Measurements from ENCODE around the gene EML3.

EML3 gene

GRCh38 chr11:62603072-62603408 lies 9.5 kb downstream of the EML3 start:
- peak overlapping the region; percentile 77 for H3K4me3 ChIP-seq (ENCODE audit: low read depth, low read length)
- no peak for DNase-seq (ENCODE audit: low read depth)
- in situ Hi-C loops (cut with HindIII; ENCODE audit: low sequenced_read_pairs) = no loop called here
- no peak for TF ChIP-seq CTCF (IDR thresholded peaks at IDR 0.05; ENCODE audit: low read depth, low read length, missing control alignments)

- TF ChIP-seq CTCF (IDR thresholded peaks at IDR 0.05; ENCODE audit: low read depth, low read length, missing control alignments) = no peak
- in situ Hi-C loops (cut with HindIII; ENCODE audit: low sequenced_read_pairs) = no loop called here
- H3K4me3 ChIP-seq (ENCODE audit: low read depth, low read length) = peak overlapping the region; percentile 77
- DNase-seq (ENCODE audit: low read depth) = no peak
Measured at GRCh38 chr11:62602141-62603071, 10.2 kb downstream of the EML3 start.

- peak; percentile 96 for DNase-seq (ENCODE audit: low read depth)
- no peak for TF ChIP-seq CTCF (IDR thresholded peaks at IDR 0.05; ENCODE audit: low read depth, low read length, missing control alignments)
- in situ Hi-C loops (cut with HindIII; ENCODE audit: low sequenced_read_pairs) = no loop called here
- H3K4me3 ChIP-seq (ENCODE audit: low read depth, low read length) = peak within 1 kb of the TSS; percentile 77
Measured at GRCh38 chr11:62601372-62602140, 11.0 kb downstream of the EML3 start, which contains the start of gene MTA2. Gene MTA2 (minus strand): TSS chr11:62601865. CDS start chr11:62601450, 415 bp downstream.

GRCh38 chr11:62601122-62601371 lies 11.5 kb downstream of the EML3 start:
- no peak for TF ChIP-seq CTCF (IDR thresholded peaks at IDR 0.05; ENCODE audit: low read depth, low read length, missing control alignments)
- in situ Hi-C loops (cut with HindIII; ENCODE audit: low sequenced_read_pairs) = no loop called here
- peak overlapping the region; percentile 77 for H3K4me3 ChIP-seq (ENCODE audit: low read depth, low read length)
- no peak for DNase-seq (ENCODE audit: low read depth)

GRCh38 chr11:62600367-62601121 lies 12.0 kb downstream of the EML3 start:
- peak overlapping the region; percentile 77 for H3K4me3 ChIP-seq (ENCODE audit: low read depth, low read length)
- in situ Hi-C loops (cut with HindIII; ENCODE audit: low sequenced_read_pairs) = no loop called here
- TF ChIP-seq CTCF (IDR thresholded peaks at IDR 0.05; ENCODE audit: low read depth, low read length, missing control alignments) = no peak
- no peak for DNase-seq (ENCODE audit: low read depth)

GRCh38 chr11:62599901-62600300 lies 12.7 kb downstream of the EML3 start:
- in situ Hi-C loops (cut with HindIII; ENCODE audit: low sequenced_read_pairs) = no loop called here
- no peak for DNase-seq (ENCODE audit: low read depth)
- peak overlapping the region; percentile 77 for H3K4me3 ChIP-seq (ENCODE audit: low read depth, low read length)
- TF ChIP-seq CTCF (IDR thresholded peaks at IDR 0.05; ENCODE audit: low read depth, low read length, missing control alignments) = no peak
